Thyroid gland (tissue), 4 donors: ENCODE measurements around the gene ADGRF1. TPM values are rescaled to one million over a fixed set of nuclear protein-coding genes. Genes with fewer than 3 reads are reported as not detected.

Experiments
- DNase-seq, 2 donors: peaks; one replicate each; pipeline ENCODE4 v3.0.0-alpha.2; 2019
- H3K27ac ChIP-seq, 3 donors: fragments of 200-600 bp; sonication (generic); 1 replicate in 2 of 3; 2 replicates in 1 of 3; pipeline ENCODE4 v1.5.1; 2016 to 2019; ENCODE audit warnings: mild to moderate bottlenecking in 1 of 3, moderate library complexity in 1 of 3
- H3K27me3 ChIP-seq: fragments of 200-600 bp; sonication (generic); one replicate; pipeline ENCODE4 v1.5.1; 2019
- H3K36me3 ChIP-seq, 2 donors: fragments of 200-600 bp; sonication (generic); one replicate each; pipeline ENCODE4 v1.5.1; 2016 to 2019
- H3K4me1 ChIP-seq, 2 donors: fragments of 200-600 bp; sonication (generic); one replicate each; pipeline ENCODE4 v1.5.1; 2017 to 2019
- H3K4me3 ChIP-seq, 3 donors: fragments of 200-600 bp; sonication (generic); replicated peaks in 1 of 3; 1 replicate in 2 of 3; 2 replicates in 1 of 3; pipeline ENCODE4 v1.5.1; 2016; ENCODE audit warnings: mild to moderate bottlenecking in 1 of 3
- H3K9me3 ChIP-seq: fragments of 200-600 bp; sonication (generic); one replicate; pipeline ENCODE4 v1.5.1; 2017
- CTCF ChIP-seq, 6 experiments: fragments of 200-600 bp in 3 of 6; fragments of 450-650 bp in 3 of 6; sonication (generic) in 3 of 6; IDR thresholded peaks; one replicate each; pipeline ENCODE4 v1.5.1; 2016 to 2019; ENCODE audit warnings: antibody characterized with exemption in 6 of 6, mild to moderate bottlenecking in 2 of 6, inconsistent platforms in 1 of 6, moderate library complexity in 1 of 6
- POLR2A ChIP-seq, 2 donors: fragments of 450-650 bp; IDR thresholded peaks; one replicate each; pipeline ENCODE4 v1.6.1; 2017; ENCODE audit warnings: antibody characterized with exemption in 2 of 2, mild to moderate bottlenecking in 2 of 2, moderate library complexity in 1 of 2
- WGBS, 2 donors: methylation state at CpG; one replicate each; pipeline ENCODE4 v1.1.5; 2017; 5-methylcytosine and 5-hydroxymethylcytosine counted together
- intact Hi-C: fragments of 100-400 bp; cut with DNase I; formaldehyde crosslinking; loops from one replicate; pipeline ENCODE4 v1.15.1; 2023
- total RNA-seq, 4 donors: library from RNA; depleted of rRNA; stranded (reverse); fragments of >200 nt; gene quantifications; one replicate each; pipeline ENCODE4 v1.2.3, GENCODE V29; 2016

ADGRF1 gene
- total RNA-seq, 4 donors from 2014 or later: 15.1 to 36.2 (median 19.3) TPM

GRCh38 chr6:46949632-46950280 is 92.4 kb downstream of the ADGRF1 start:
- WGBS, 2 donors: 80 to 83% methylated on average over 8 of the region's 8 CpGs
- DNase-seq: peak; percentile 14 to 24

GRCh38 chr6:46948699-46949098 is 93.4 kb downstream of the ADGRF1 start:
- Histone ChIP-seq H3K27ac (peak overlapping the region in 1 of 3 donors; percentile 29), H3K9me3 (no peaks in the 10 kb centered on the region), H3K4me1 (peaks cover 0 to 13% of the 10 kb centered on the region in 2 donors), H3K36me3 (no peaks in the 10 kb centered on the region), H3K4me3 (no peak overlapping the region), H3K27me3 (no peaks in the 10 kb centered on the region)
- intact Hi-C loops: no loop called here
- WGBS, 2 donors: 80 to 82% methylated on average over 8 of the region's 8 CpGs
- TF ChIP-seq POLR2A (IDR thresholded peaks at IDR 0.05) (no peak), CTCF (IDR thresholded peaks at IDR 0.05) (no peak)
- peak in 1 of 2 donors; percentile 4 for DNase-seq

More at GRCh38 chr6:46949632-46950280, 92.4 kb downstream of the ADGRF1 start:
- peaks cover 0 to 15% of the 10 kb centered on the region in 2 donors for H3K4me1 ChIP-seq
- H3K36me3 ChIP-seq: no peaks in the 10 kb centered on the region
- peak overlapping the region in 2 of 3 donors; percentile 9 to 64 for H3K27ac ChIP-seq
- no peaks in the 10 kb centered on the region for H3K27me3 ChIP-seq
- no peak overlapping the region for H3K4me3 ChIP-seq
- H3K9me3 ChIP-seq: no peaks in the 10 kb centered on the region
- intact Hi-C loops: no loop called here
- no peak for TF ChIP-seq CTCF (IDR thresholded peaks at IDR 0.05)

Other genes starting within 250 kb of the ADGRF1 start
- gene MEP1A, start 248.9 kb downstream of the ADGRF1 start, total RNA-seq: not detected
- gene ADGRF5, start 120.4 kb downstream of the ADGRF1 start, total RNA-seq: 10 to 100 TPM; 33.2 to 85.3 (median 51.2) TPM